Measurements from ENCODE around the gene FAM78A.

Gene FAM78A

DNA sequence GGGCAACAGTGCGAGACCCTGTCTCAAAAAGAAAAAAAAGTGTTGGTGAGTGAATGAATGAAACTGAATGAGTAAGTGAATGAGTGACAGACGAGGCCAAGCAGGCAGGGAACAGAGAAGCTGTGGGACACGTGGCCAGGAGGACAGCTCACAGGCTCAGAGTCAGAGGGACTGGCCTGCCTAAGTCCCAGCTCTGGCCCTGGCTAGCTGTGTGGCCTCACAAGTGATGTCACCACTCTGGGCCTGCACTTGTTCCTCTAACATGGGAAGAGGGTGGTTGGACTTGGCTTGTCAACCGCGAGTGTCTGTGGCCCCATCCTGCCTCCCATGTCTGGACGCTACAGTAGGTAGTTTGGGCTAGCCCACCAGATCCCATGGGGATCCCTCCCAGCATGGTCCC lies 8.5 kb upstream of the FAM78A start:
- TF ChIP-seq, protein P1, sequence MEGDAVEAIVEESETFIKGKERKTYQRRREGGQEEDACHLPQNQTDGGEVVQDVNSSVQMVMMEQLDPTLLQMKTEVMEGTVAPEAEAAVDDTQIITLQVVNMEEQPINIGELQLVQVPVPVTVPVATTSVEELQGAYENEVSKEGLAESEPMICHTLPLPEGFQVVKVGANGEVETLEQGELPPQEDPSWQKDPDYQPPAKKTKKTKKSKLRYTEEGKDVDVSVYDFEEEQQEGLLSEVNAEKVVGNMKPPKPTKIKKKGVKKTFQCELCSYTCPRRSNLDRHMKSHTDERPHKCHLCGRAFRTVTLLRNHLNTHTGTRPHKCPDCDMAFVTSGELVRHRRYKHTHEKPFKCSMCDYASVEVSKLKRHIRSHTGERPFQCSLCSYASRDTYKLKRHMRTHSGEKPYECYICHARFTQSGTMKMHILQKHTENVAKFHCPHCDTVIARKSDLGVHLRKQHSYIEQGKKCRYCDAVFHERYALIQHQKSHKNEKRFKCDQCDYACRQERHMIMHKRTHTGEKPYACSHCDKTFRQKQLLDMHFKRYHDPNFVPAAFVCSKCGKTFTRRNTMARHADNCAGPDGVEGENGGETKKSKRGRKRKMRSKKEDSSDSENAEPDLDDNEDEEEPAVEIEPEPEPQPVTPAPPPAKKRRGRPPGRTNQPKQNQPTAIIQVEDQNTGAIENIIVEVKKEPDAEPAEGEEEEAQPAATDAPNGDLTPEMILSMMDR (IDR thresholded peaks at IDR 0.05; ENCODE audit: low read depth, low read length) = no peak
- DNase-seq (ENCODE audit: extremely low read depth, low read depth) = no peak

DNA sequence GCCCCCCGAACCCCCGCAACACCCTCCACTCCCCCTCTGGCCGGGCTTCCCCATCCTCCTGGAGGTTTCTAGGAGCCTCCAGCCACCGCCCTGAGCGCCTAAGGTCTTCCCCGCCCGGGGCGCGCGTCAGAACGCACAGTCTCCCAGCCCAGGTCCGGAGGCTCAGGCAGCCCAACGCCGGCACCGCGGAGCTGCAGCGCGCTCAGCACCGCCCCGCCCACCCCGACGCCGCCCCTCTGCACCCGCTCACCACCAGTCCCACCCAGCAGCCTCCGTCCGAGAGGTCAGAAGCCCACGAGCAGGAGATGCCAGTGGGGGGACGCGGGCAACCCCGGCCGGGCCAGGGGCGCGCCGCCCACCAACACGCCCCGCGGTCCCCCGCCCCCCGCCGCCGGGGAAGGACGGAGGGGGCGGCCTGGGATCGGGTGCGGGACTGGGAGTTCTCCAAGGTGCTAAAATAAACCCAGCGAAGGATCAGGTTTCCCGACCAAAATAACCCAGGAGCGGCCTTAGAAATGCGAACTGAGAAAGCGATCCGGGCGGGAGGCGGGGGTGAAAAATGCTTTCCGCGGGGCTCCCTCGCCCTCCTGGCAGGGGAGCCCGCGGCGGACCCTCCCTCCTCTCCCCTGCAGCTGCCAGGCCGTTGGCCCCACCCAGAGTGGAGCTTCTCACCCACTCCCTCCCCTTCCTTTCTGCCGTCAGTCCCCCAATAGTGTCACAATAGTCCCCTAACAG lies 6.5 kb upstream of the FAM78A start:
- DNase-seq (ENCODE audit: extremely low read depth, low read depth) = no peak

DNA sequence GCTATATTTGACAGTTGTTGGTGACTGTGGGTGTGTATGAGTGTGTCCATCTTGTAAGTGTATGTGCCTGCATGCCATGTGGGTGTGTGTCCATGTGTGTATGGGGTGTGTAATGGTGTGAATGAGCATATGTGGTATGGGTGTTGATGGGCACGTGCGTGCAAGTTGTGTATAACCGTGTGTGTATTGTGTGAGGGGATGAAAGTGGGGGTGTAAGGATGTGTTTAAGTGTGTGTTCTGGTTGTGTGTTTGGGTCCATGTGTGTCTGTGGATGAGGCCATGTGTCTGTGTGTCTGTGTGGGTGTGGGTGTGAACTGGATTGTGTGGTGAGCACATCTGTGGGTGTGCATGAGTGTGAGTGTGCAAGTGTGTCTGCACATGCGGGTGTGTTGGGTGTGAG lies 5.9 kb upstream of the FAM78A start:
- TF ChIP-seq, protein P1 (IDR thresholded peaks at IDR 0.05; ENCODE audit: low read depth, low read length) = no peak

More for the DNA sequence above, 6.5 kb upstream of the FAM78A start:
- TF ChIP-seq, protein P1 (IDR thresholded peaks at IDR 0.05; ENCODE audit: low read depth, low read length) = no peak

DNA sequence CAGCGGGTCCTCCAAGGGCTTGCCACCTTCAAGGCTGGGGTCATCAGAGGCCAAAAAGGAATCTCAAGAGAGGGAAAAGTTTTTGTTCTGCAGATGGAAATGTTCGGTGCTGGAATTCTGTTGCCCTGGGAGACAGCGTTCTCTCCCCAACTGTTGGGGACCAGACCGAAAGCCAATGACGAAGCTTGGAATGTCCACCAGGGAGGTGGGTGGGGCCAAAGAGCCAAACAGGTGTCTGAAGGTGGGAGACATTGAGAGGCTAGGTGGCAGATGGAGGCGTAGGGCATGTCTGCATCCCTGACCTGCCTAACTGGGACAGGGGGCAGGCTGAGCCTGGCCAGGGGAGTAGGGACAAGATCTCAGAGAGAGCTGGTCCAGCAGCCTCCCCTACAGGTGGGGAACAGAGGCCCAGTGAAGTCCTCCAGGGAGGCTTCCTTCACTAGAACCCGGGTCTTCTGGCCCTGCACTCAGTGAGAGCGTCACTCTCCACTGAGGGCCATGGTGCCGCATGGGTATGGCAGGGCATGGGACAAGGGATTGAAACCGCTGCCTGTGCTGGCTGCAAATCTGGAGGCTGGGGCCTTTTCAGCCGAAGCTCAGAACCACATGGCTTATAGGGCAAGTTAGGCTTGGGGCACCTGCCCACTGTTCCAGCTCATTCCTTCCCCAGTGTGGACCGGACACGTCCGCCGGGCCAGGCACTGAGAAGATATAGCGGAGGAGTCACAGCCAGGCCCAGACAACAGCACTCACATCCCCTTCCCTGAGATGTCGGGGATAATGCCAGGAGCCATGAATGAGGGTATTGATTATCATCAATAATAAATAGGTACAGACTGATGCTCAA lies 5.0 kb upstream of the FAM78A start:
- no peak for DNase-seq (ENCODE audit: extremely low read depth, low read depth)
- TF ChIP-seq, protein P1 (IDR thresholded peaks at IDR 0.05; ENCODE audit: low read depth, low read length) = no peak

More for the DNA sequence above, 5.9 kb upstream of the FAM78A start:
- no peak for DNase-seq (ENCODE audit: extremely low read depth, low read depth)

DNA sequence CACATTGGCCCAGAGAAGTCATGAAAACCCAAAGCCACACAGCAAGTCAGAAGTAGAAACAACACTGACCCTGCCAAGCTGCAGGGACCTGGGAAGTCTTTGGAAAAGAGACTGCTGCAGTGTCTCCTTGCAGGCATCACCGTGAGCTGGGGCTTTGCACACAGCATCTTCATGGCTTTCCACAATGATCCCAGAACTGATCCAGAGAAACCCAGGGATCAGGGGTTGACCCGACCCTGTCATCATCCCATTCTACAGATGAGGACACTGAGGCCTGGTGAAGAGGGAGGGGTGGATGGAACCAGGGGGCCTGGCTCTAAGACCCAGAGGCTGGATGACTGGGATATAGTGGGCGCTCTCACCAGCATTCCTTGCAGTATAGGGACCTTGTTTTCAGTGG lies 4.3 kb upstream of the FAM78A start:
- TF ChIP-seq, protein P1 (IDR thresholded peaks at IDR 0.05; ENCODE audit: low read depth, low read length) = no peak
- DNase-seq (ENCODE audit: extremely low read depth, low read depth) = no peak

DNA sequence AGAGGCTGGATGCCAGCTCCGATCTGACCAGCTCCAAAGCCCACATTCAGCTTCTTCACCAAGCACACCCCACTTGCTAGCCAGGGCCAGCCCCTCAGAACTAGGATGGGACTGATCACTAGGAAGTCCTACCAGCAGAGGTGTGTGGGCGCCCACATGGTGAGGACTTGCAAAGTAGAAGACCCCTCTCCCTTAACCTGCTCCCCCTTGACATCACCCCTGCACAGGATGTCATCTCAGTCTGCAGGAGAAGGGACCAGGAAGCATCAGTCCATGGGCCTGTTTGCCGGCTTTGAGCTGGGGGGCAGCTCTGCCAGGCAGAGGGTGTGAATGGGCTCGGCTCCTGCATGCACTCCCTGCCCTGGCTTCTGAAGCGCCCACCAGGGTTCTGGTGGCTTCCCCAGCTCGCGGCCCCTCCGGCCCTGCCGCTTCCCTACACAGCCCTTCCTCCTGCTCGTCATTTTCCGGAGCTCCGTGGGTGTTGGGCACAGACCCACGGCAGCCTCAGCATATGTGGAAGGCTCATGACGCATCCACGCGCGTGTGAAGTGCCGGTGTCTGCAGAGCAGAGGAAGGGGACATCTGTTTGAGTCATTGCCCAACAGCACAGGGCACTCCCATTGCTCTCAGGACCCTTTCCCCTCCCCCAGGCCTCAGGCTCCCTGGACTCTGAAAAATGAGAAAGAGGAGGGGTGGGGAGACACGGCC lies 3.7 kb upstream of the FAM78A start:
- TF ChIP-seq, protein P1 (IDR thresholded peaks at IDR 0.05; ENCODE audit: low read depth, low read length) = no peak
- no peak for DNase-seq (ENCODE audit: extremely low read depth, low read depth)

Data from AG09319 (cell line).